HG02759 (cell line): Measurements from ENCODE around the gene ST6GALNAC4.
A peak's percentile ranks its signal among the peaks of the same experiment; 100 is the strongest.

Experiments
- ATAC-seq: cut with Tn5 transposase; IDR thresholded peaks from one replicate; pipeline ENCODE4 v1.9.1; 2021; ENCODE audit warnings: mild to moderate bottlenecking, moderate library complexity; ENCODE audit not compliant: unreplicated experiment

ST6GALNAC4 gene

GRCh38 chr9:127916720-127917581, at the start of gene ST6GALNAC4:
TSS of gene ST6GALNAC4 (minus strand) at chr9:127917041. CDS start at chr9:127916419, 622 bp downstream.
- ATAC-seq = peak; percentile 81

GRCh38 chr9:127965953-127966352, 49.1 kb upstream of the ST6GALNAC4 start:
- ATAC-seq = no peak

- ATAC-seq = no peak
Measured at GRCh38 chr9:127963359-127964064, 46.7 kb upstream of the ST6GALNAC4 start.

- no peak for ATAC-seq
Measured at GRCh38 chr9:127963041-127963358, 46.2 kb upstream of the ST6GALNAC4 start.

- ATAC-seq = no peak
Measured at GRCh38 chr9:127962278-127962677, 45.4 kb upstream of the ST6GALNAC4 start.

GRCh38 chr9:127961613-127962155, 44.8 kb upstream of the ST6GALNAC4 start:
- no peak for ATAC-seq

- ATAC-seq = no peak
Measured at GRCh38 chr9:127961155-127961490, 44.3 kb upstream of the ST6GALNAC4 start.

- no peak for ATAC-seq
Measured at GRCh38 chr9:127960410-127961154, 43.7 kb upstream of the ST6GALNAC4 start.

GRCh38 chr9:127959841-127960409, 43.1 kb upstream of the ST6GALNAC4 start:
- ATAC-seq = no peak

GRCh38 chr9:127959398-127959797, 42.6 kb upstream of the ST6GALNAC4 start:
- no peak for ATAC-seq

GRCh38 chr9:127958728-127959127, 41.9 kb upstream of the ST6GALNAC4 start:
- no peak for ATAC-seq

- peak; percentile 63 for ATAC-seq
Measured at GRCh38 chr9:127955294-127956015, 38.6 kb upstream of the ST6GALNAC4 start.

GRCh38 chr9:127954831-127955293, 38.0 kb upstream of the ST6GALNAC4 start:
- ATAC-seq = no peak

GRCh38 chr9:127953768-127954505, 37.1 kb upstream of the ST6GALNAC4 start:
- ATAC-seq = no peak

- ATAC-seq = no peak
Measured at GRCh38 chr9:127953154-127953553, 36.3 kb upstream of the ST6GALNAC4 start.

GRCh38 chr9:127950513-127951289, 33.9 kb upstream of the ST6GALNAC4 start:
- ATAC-seq = no peak

- no peak for ATAC-seq
Measured at GRCh38 chr9:127949827-127950512, 33.1 kb upstream of the ST6GALNAC4 start.
